HG03280 (cell line): ENCODE measurements around the gene FOXC2.

Source experiments
- ATAC-seq: cut with Tn5 transposase; IDR thresholded peaks from one replicate; pipeline ENCODE4 v1.9.1; 2021; ENCODE audit warnings: mild to moderate bottlenecking, moderate library complexity; ENCODE audit not compliant: unreplicated experiment

Gene FOXC2

DNA sequence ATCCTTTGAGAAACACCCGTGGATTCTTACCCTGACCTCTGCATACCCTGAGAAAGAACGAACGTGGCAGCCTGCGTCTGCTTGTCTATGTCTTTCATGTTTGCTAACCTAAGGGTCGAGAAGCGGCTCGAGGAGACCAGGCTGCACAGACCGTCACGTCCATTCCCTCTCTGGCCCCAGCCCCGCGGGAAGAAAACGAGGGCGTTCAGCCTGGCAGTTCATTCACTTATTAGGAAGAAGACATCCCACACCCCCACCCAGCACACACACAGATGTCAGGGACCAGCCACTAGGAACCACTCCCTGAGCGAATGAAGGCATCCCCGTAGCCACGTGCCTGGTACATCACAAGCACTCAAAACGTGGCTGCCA is 10.9 kb upstream of the FOXC2 start:
- ATAC-seq = no peak

- ATAC-seq = no peak
Observed at GRCh38 chr16:86556576-86556975, 10.1 kb upstream of the FOXC2 start.

DNA sequence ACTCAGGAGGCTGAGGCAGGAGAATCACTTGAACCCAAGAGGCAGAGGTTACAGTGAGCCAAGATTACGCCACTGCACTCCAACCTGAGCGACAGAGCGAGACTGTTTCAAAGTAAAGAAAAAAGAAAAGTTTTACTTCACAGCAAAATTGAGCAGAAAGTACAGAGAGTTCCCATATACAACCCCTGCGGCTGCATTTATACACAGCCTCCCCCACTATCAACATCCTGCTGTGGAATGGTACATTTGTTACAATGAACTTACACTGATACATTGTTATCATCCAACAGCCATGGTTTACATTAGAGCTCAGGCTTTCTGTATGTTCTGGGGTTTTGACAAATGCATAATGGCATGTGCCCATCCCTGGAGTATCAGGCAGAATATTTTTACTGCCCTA is 9.0 kb upstream of the FOXC2 start:
- no peak for ATAC-seq

- ATAC-seq = no peak
Observed at GRCh38 chr16:86558355-86559193, 8.1 kb upstream of the FOXC2 start.

GRCh38 chr16:86559802-86560305 is 6.8 kb upstream of the FOXC2 start:
- ATAC-seq = no peak

- no peak for ATAC-seq
Observed at GRCh38 chr16:86562356-86562755, 4.3 kb upstream of the FOXC2 start.

DNA sequence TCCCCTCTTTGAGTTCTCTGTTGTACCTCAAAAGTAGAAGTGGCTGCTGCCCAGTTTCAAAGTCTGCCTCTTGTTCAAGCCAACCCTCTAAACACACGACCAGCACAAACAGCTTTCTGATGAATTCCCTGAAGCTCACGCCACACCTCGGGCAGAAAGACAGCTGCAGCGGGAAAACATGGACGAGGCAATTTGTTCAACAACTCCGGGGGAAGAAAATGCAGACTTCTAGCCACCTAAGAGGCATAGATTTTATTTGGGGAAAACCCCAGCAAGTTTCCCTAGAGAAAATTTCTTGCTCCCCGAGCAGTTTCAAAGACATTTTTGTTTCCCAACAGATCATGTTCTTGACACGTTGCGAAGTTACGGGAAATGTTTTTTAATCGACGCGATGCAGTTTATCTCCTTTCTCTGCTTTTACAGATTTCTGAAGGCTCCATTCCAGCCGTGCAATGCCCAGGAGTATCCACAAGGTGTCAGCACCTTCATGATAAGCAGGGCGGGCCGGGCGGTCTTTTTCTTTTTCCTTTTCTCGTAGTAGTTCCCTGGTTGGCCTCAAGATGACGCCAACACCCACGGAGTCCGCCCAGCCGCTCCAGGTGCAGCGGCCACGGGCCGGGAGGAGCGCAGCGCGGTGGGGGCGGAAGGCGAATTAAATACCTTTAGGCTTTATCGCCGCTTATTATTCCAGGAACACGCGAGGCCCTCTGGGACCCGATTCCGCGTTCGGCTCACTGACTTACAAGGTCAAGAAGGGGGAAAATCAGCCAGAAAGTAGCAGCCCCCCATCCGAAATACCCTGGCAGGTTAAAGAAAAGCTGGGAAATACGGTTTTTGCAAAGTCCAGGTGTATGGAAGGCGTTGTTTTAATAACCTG is 2.9 kb upstream of the FOXC2 start:
- ATAC-seq = peak; percentile 84

GRCh38 chr16:86565181-86565631 is 1.4 kb upstream of the FOXC2 start:
- ATAC-seq = no peak

- no peak for ATAC-seq
Observed at GRCh38 chr16:86565644-86566511, 751 bp upstream of the FOXC2 start.

- ATAC-seq = no peak
Observed at GRCh38 chr16:86566966-86567700, 504 bp downstream of the FOXC2 start.

DNA sequence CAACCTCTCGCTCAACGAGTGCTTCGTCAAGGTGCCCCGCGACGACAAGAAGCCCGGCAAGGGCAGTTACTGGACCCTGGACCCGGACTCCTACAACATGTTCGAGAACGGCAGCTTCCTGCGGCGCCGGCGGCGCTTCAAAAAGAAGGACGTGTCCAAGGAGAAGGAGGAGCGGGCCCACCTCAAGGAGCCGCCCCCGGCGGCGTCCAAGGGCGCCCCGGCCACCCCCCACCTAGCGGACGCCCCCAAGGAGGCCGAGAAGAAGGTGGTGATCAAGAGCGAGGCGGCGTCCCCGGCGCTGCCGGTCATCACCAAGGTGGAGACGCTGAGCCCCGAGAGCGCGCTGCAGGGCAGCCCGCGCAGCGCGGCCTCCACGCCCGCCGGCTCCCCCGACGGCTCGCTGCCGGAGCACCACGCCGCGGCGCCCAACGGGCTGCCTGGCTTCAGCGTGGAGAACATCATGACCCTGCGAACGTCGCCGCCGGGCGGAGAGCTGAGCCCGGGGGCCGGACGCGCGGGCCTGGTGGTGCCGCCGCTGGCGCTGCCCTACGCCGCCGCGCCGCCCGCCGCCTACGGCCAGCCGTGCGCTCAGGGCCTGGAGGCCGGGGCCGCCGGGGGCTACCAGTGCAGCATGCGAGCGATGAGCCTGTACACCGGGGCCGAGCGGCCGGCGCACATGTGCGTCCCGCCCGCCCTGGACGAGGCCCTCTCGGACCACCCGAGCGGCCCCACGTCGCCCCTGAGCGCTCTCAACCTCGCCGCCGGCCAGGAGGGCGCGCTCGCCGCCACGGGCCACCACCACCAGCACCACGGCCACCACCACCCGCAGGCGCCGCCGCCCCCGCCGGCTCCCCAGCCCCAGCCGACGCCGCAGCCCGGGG is 1.3 kb downstream of the FOXC2 start:
- ATAC-seq = no peak

DNA sequence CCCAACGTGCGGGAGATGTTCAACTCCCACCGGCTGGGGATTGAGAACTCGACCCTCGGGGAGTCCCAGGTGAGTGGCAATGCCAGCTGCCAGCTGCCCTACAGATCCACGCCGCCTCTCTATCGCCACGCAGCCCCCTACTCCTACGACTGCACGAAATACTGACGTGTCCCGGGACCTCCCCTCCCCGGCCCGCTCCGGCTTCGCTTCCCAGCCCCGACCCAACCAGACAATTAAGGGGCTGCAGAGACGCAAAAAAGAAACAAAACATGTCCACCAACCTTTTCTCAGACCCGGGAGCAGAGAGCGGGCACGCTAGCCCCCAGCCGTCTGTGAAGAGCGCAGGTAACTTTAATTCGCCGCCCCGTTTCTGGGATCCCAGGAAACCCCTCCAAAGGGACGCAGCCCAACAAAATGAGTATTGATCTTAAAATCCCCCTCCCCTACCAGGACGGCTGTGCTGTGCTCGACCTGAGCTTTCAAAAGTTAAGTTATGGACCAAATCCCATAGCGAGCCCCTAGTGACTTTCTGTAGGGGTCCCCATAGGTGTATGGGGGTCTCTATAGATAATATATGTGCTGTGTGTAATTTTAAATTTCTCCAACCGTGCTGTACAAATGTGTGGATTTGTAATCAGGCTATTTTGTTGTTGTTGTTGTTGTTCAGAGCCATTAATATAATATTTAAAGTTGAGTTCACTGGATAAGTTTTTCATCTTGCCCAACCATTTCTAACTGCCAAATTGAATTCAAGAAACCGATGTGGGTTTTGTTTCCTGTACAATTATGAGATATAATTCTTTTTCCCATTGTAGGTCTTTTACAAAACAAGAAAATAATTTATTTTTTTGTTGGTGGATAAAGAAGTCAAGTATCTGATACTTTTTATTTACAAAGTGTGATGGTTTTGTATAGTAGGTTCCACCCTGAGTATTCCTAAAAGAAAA is 2.3 kb downstream of the FOXC2 start:
- no peak for ATAC-seq

GRCh38 chr16:86569701-86570447 is 3.2 kb downstream of the FOXC2 start:
- ATAC-seq = no peak

- ATAC-seq = no peak
Observed at GRCh38 chr16:86570558-86571529, 4.2 kb downstream of the FOXC2 start.

DNA sequence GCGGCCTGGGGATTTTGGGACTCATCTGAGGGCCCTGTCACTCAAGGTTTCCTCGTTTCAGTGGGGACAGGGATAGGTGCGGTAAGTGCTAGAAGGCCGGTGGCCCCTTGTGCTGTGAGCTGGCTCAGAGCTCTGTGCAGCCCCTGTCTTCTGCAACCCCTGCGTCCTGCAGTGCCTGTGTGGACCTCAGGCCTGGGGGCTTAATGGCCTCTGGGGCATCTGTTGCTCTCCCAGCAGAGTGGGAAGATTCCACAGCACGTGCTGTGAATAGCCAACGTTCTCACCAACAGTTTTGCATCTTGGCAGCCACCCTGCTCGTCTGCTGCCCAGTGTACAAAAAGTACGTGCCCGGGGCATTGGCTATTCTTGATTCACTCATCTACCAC is 4.9 kb downstream of the FOXC2 start:
- ATAC-seq = no peak

GRCh38 chr16:86572041-86572521 is 5.5 kb downstream of the FOXC2 start:
- ATAC-seq = no peak
